GM21390 (cell line): Measurements from ENCODE around the gene FLNA.

ENCODE experiments used
- ATAC-seq: cut with Tn5 transposase; IDR thresholded peaks from one replicate; pipeline ENCODE4 v1.9.1; 2021; ENCODE audit not compliant: unreplicated experiment

The FLNA gene

GRCh38 chrX:154341399-154342298, 32.8 kb downstream of the FLNA start:
- ATAC-seq: peak; percentile 75

GRCh38 chrX:154334496-154334895, 39.9 kb downstream of the FLNA start:
- ATAC-seq: no peak

GRCh38 chrX:154333837-154334271, 40.6 kb downstream of the FLNA start:
- peak; percentile 77 for ATAC-seq

- no peak for ATAC-seq
Observed at GRCh38 chrX:154333116-154333515, 41.3 kb downstream of the FLNA start.

GRCh38 chrX:154332561-154332960, 41.9 kb downstream of the FLNA start:
- ATAC-seq: no peak

- no peak for ATAC-seq
Observed at GRCh38 chrX:154329294-154329693, 45.1 kb downstream of the FLNA start.

- no peak for ATAC-seq
Observed at GRCh38 chrX:154328646-154329045, 45.8 kb downstream of the FLNA start.

- no peak for ATAC-seq
Observed at GRCh38 chrX:154327038-154327820, 47.2 kb downstream of the FLNA start.

GRCh38 chrX:154325541-154325940, 48.9 kb downstream of the FLNA start:
- no peak for ATAC-seq

- ATAC-seq: no peak
Observed at GRCh38 chrX:154323537-154323936, 50.9 kb downstream of the FLNA start.

GRCh38 chrX:154322890-154323289, 51.5 kb downstream of the FLNA start:
- no peak for ATAC-seq

- no peak for ATAC-seq
Observed at GRCh38 chrX:154321594-154321993, 52.8 kb downstream of the FLNA start.

GRCh38 chrX:154321152-154321551, 53.3 kb downstream of the FLNA start:
- no peak for ATAC-seq

- ATAC-seq: no peak
Observed at GRCh38 chrX:154320406-154320805, 54.0 kb downstream of the FLNA start.

- ATAC-seq: no peak
Observed at GRCh38 chrX:154317391-154317995, 56.9 kb downstream of the FLNA start.

- no peak for ATAC-seq
Observed at GRCh38 chrX:154315416-154315815, 59.0 kb downstream of the FLNA start.

GRCh38 chrX:154313147-154313546, 61.3 kb downstream of the FLNA start:
- ATAC-seq: no peak

- ATAC-seq: no peak
Observed at GRCh38 chrX:154312116-154312515, 62.3 kb downstream of the FLNA start.

GRCh38 chrX:154310616-154311536, 63.6 kb downstream of the FLNA start:
- ATAC-seq: no peak

- no peak for ATAC-seq
Observed at GRCh38 chrX:154309041-154309775, 65.2 kb downstream of the FLNA start.
